GM10248 (cell line): ENCODE results near the gene BCL6B.
"Not testable (repeated sequence)": the region's sequence is repeated elsewhere in the genome, so short reads cannot be mapped to it uniquely, and the experiment has no call there.

Experiments used
- CTCF ChIA-PET: fragments of 300-600 bp; sonication (Branson Sonifier 250); formaldehyde crosslinking; extraction: SDS; loops from one replicate; lab custom pipeline; 2021; ENCODE audit warnings: antibody characterized with exemption; lab: Yijun Ruan, JAX
- POLR2A ChIA-PET: fragments of 350-650 bp; sonication (Branson Sonifier 250); formaldehyde crosslinking; extraction: SDS; loops from one replicate; lab custom pipeline; 2020; ENCODE audit warnings: antibody characterized with exemption; lab: Yijun Ruan, JAX
- DNase-seq: peaks from one replicate; pipeline ENCODE4 v3.0.0; 2012; ENCODE audit errors: extremely low spot score
- CTCF ChIP-seq: IDR thresholded peaks from 2 replicates; pipeline ENCODE4 v1.5.1; 2012; ENCODE audit warnings: mild to moderate bottlenecking, low read depth; ENCODE audit errors: extremely low read depth, missing control alignments, control extremely low read depth

The BCL6B gene

GRCh38 chr17:7047566-7047965 is 24.7 kb downstream of the BCL6B start:
- DNase-seq: no peak
- no peak for TF ChIP-seq CTCF
- POLR2A ChIA-PET: no interaction called here
- CTCF ChIA-PET: interaction anchor here (2.9 to 8.4 kb wide), 3 partner anchors 88 to 133 kb away, joined by 8 to 247 read pairs (median 38); no protein-coding TSS in a partner anchor

- TF ChIP-seq CTCF: no peak
- POLR2A ChIA-PET: no interaction called here
- CTCF ChIA-PET: interaction anchor here (2.5 to 8.4 kb wide), 4 partner anchors 87 to 247 kb away, joined by 7 to 247 read pairs (median 32); partner anchors contain the start of gene ASGR1
- DNase-seq: no peak
Measured at GRCh38 chr17:7048968-7049367, 26.1 kb downstream of the BCL6B start.

GRCh38 chr17:7050583-7050982 is 27.7 kb downstream of the BCL6B start:
- CTCF ChIA-PET: interaction anchor here (0.8 to 8.4 kb wide), 17 partner anchors 8 to 246 kb away, joined by 3 to 247 read pairs (median 3); partner anchors contain the start of genes ASGR1 and SLC16A11
- POLR2A ChIA-PET, DNase-seq: not testable (repeated sequence)

GRCh38 chr17:7056386-7056785 is 33.5 kb downstream of the BCL6B start:
- TF ChIP-seq CTCF: no peak
- no peak for DNase-seq
- POLR2A ChIA-PET: no interaction called here
- CTCF ChIA-PET: interaction anchor here (1.6 kb wide), 1 partner anchor 17 kb away, joined by 3 read pairs; no protein-coding TSS in a partner anchor

- CTCF ChIA-PET: interaction anchor here (1.1 to 3.0 kb wide), 4 partner anchors 9 to 118 kb away, joined by 3 to 16 read pairs (median 6); no protein-coding TSS in a partner anchor
- POLR2A ChIA-PET: no interaction called here
- DNase-seq: no peak
- no peak for TF ChIP-seq CTCF
Measured at GRCh38 chr17:7058831-7059447, 36.1 kb downstream of the BCL6B start.

GRCh38 chr17:7060165-7060891 is 37.5 kb downstream of the BCL6B start:
- DNase-seq: no peak
- no peak for TF ChIP-seq CTCF
- POLR2A ChIA-PET: no interaction called here
- CTCF ChIA-PET: interaction anchor here (1.1 to 3.0 kb wide), 3 partner anchors 9 to 117 kb away, joined by 3 to 16 read pairs (median 8); no protein-coding TSS in a partner anchor

- POLR2A ChIA-PET: no interaction called here
- CTCF ChIA-PET: interaction anchor here (2.2 to 2.5 kb wide), 2 partner anchors 11 to 73 kb away, joined by 7 to 9 read pairs; no protein-coding TSS in a partner anchor
- DNase-seq: no peak
- no peak for TF ChIP-seq CTCF
Measured at GRCh38 chr17:7063518-7064094, 40.8 kb downstream of the BCL6B start.
